CD14-positive monocyte (primary cell): ENCODE results near the gene WLS. TPM values are rescaled to one million over a fixed set of nuclear protein-coding genes. Genes with fewer than 3 reads are reported as not detected.

Experiments used
- DNase-seq, 3 donors: peaks; one replicate each; pipeline ENCODE4 v3.0.0-alpha.2; 2011 to 2022
- H2AFZ ChIP-seq: 2 replicates; pipeline ENCODE4 v1.6.0; 2012; ENCODE audit warnings: mild to moderate bottlenecking, low read depth, low read length, inconsistent platforms; ENCODE audit not compliant: insufficient read depth, poor library complexity, severe bottlenecking
- H3K27ac ChIP-seq, 2 donors: 1 replicate in 1 of 2; 2 replicates in 1 of 2; pipeline ENCODE4 v1.5.1; 2012 to 2013; ENCODE audit warnings: low read length in 2 of 2, control low read depth in 1 of 2, inconsistent platforms in 1 of 2, low read depth in 1 of 2, mild to moderate bottlenecking in 1 of 2
- H3K27me3 ChIP-seq, 2 donors: one replicate each; pipeline versions ENCODE4 v1.6.0 to v1.6.1; 2011 to 2013; ENCODE audit warnings: low read length in 2 of 2; ENCODE audit not compliant: control insufficient read depth in 2 of 2, insufficient read depth in 2 of 2
- H3K36me3 ChIP-seq, 2 donors: replicated peaks in 1 of 2; 1 replicate in 1 of 2; 2 replicates in 1 of 2; pipeline versions ENCODE4 v1.5.1 to v1.6.1; 2012 to 2013; ENCODE audit warnings: low read length in 2 of 2, control low read depth in 1 of 2, inconsistent platforms in 1 of 2, mild to moderate bottlenecking in 1 of 2; ENCODE audit not compliant: insufficient read depth in 2 of 2, control insufficient read depth in 1 of 2
- H3K4me1 ChIP-seq, 2 donors: 1 replicate in 1 of 2; 2 replicates in 1 of 2; pipeline versions ENCODE4 v1.5.1 to v1.6.1; 2012 to 2013; ENCODE audit warnings: low read length in 2 of 2, control low read depth in 1 of 2, inconsistent platforms in 1 of 2, mild to moderate bottlenecking in 1 of 2, moderate library complexity in 1 of 2; ENCODE audit not compliant: insufficient read depth in 2 of 2, control insufficient read depth in 1 of 2
- H3K4me2 ChIP-seq: replicated peaks from 2 replicates; pipeline ENCODE3; 2012; ENCODE audit warnings: low read length, moderate library complexity, mild to moderate bottlenecking; ENCODE audit not compliant: poor library complexity, severe bottlenecking; ENCODE audit errors: extremely low read depth
- H3K4me3 ChIP-seq, 3 experiments: fragments of 200-600 bp in 1 of 3; sonication (generic) in 1 of 3; replicated peaks in 1 of 3; 1 replicate in 2 of 3; 2 replicates in 1 of 3; pipeline ENCODE4 v1.5.1; 2011 to 2013; ENCODE audit warnings: low read length in 3 of 3, mild to moderate bottlenecking in 3 of 3, control low read depth in 2 of 3, low read depth in 2 of 3, inconsistent platforms in 1 of 3, moderate library complexity in 1 of 3
- H3K79me2 ChIP-seq: 2 replicates; pipeline ENCODE4 v1.6.0; 2012; ENCODE audit warnings: mild to moderate bottlenecking, control low read depth, inconsistent platforms, low read length, moderate library complexity; ENCODE audit not compliant: insufficient read depth
- H3K9ac ChIP-seq: 2 replicates; pipeline ENCODE4 v1.6.0; 2017; ENCODE audit warnings: low read length, mild to moderate bottlenecking; ENCODE audit not compliant: insufficient read depth, poor library complexity, severe bottlenecking
- H3K9me3 ChIP-seq, 2 donors: replicated peaks in 1 of 2; 1 replicate in 1 of 2; 2 replicates in 1 of 2; pipeline versions ENCODE4 v1.5.1 to v1.6.1; 2012 to 2013; ENCODE audit warnings: low read length in 2 of 2, control low read depth in 1 of 2; ENCODE audit not compliant: control insufficient read depth in 1 of 2, insufficient read depth in 1 of 2
- H4K20me1 ChIP-seq: 2 replicates; pipeline ENCODE4 v1.6.0; 2012; ENCODE audit warnings: mild to moderate bottlenecking, low read length, control low read depth, moderate library complexity; ENCODE audit not compliant: insufficient read depth
- H3K27ac Mint-ChIP-seq, 7 donors: one replicate each; pipeline ENCODE4 v1.8.0; 2020; ENCODE audit warnings: mild to moderate bottlenecking in 7 of 7, mixed read lengths in 7 of 7, moderate library complexity in 6 of 7, inconsistent platforms in 2 of 7
- H3K27me3 Mint-ChIP-seq, 3 donors: one replicate each; pipeline ENCODE4 v1.8.0; 2021 to 2022; ENCODE audit warnings: low read depth in 3 of 3, mild to moderate bottlenecking in 3 of 3, mixed read lengths in 3 of 3, moderate library complexity in 3 of 3, inconsistent platforms in 1 of 3
- H3K36me3 Mint-ChIP-seq, 2 donors: one replicate each; pipeline ENCODE4 v1.8.0; 2020; ENCODE audit warnings: mixed read lengths in 2 of 2, inconsistent platforms in 1 of 2, mild to moderate bottlenecking in 1 of 2
- H3K4me1 Mint-ChIP-seq: one replicate; pipeline ENCODE4 v1.8.0; 2020; ENCODE audit warnings: mild to moderate bottlenecking, mixed read lengths
- H3K4me3 Mint-ChIP-seq, 2 donors: one replicate each; pipeline ENCODE4 v1.8.0; 2020; ENCODE audit warnings: mild to moderate bottlenecking in 2 of 2, mixed read lengths in 2 of 2, moderate library complexity in 1 of 2
- H3K9me3 Mint-ChIP-seq, 7 donors: one replicate each; pipeline ENCODE4 v1.8.0; 2020 to 2022; ENCODE audit warnings: mixed read lengths in 7 of 7, mild to moderate bottlenecking in 6 of 7, moderate library complexity in 6 of 7, inconsistent platforms in 2 of 7
- WGBS: methylation state at CpG from one replicate; pipeline ENCODE4 v1.1.5; 2013; ENCODE audit warnings: missing lambda C conversion rate; ENCODE audit not compliant: insufficient coverage; 5-methylcytosine and 5-hydroxymethylcytosine counted together
- intact Hi-C, 2 donors: fragments of 100-400 bp; cut with micrococcal nuclease; formaldehyde crosslinking; loops; one replicate each; pipeline versions ENCODE4 v1.15.0 to v1.15.1; 2023
- polyA plus RNA-seq, 3 donors: library from polyadenylated mRNA; depleted of rRNA in 1 of 3; unstranded in 2 of 3; stranded (reverse) in 1 of 3; fragments of 300-500 nt in 2 of 3; fragments of >200 nt in 1 of 3; fragmentation: Illumina TruSeq in 2 of 3; gene quantifications; 1 replicate in 2 of 3; 2 replicates in 1 of 3; pipeline ENCODE4 v1.2.3, GENCODE V29; 2012 to 2021
- TF ChIP-seq, protein P1 (sequence below): fragments of 200-600 bp; IDR thresholded peaks from one replicate; pipeline ENCODE4 v1.8.0; 2022; ENCODE audit warnings: antibody characterized with exemption, mild to moderate bottlenecking

WLS gene
- polyA plus RNA-seq, 3 donors, result 29.8 to 46.3 (median 34.6) TPM

DNA sequence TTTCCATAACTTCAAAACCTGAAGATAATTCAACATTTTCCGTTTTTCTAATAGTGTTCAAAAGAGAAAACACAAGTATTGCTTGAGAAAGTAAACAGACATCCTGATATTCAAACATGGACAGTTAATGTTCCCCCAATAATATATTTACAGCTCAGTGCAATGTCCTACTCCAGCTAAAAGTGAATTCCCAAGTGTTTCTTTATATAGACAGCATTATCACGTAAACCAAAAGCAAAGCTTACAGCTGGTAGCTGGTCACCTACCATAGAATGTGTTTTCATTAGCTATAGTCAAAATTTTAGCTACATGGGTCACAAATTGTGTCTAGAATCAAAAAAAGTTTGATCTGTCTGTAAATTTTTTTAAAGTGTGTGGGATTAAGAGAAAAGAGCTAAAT, 34.9 kb downstream of the WLS start:
- Histone ChIP-seq H3K9me3 (no peaks in the 10 kb centered on the region), H2AFZ (no peak overlapping the region), H3K79me2 (no peaks in the 10 kb centered on the region), H3K4me3 (no peak overlapping the region), H3K27ac (no peak overlapping the region), H3K4me1 (no peaks in the 10 kb centered on the region), H3K27me3 (no peaks in the 10 kb centered on the region), H3K4me2 (no peak overlapping the region), H3K36me3 (peaks cover 0 to 12% of the 10 kb centered on the region in 2 donors), H4K20me1 (peaks cover 33% of the 10 kb centered on the region), H3K9ac (no peak overlapping the region)
- WGBS, result no CpG with 5 or more reads among the region's 2 CpGs
- intact Hi-C loops, result no loop called here
- no peak for DNase-seq
- H3K4me1 Mint-ChIP-seq, result no peaks in the 10 kb centered on the region
- H3K27me3 Mint-ChIP-seq, result peaks cover 2 to 3% (median 2%) of the 10 kb centered on the region in 3 donors
- TF ChIP-seq, protein P1, sequence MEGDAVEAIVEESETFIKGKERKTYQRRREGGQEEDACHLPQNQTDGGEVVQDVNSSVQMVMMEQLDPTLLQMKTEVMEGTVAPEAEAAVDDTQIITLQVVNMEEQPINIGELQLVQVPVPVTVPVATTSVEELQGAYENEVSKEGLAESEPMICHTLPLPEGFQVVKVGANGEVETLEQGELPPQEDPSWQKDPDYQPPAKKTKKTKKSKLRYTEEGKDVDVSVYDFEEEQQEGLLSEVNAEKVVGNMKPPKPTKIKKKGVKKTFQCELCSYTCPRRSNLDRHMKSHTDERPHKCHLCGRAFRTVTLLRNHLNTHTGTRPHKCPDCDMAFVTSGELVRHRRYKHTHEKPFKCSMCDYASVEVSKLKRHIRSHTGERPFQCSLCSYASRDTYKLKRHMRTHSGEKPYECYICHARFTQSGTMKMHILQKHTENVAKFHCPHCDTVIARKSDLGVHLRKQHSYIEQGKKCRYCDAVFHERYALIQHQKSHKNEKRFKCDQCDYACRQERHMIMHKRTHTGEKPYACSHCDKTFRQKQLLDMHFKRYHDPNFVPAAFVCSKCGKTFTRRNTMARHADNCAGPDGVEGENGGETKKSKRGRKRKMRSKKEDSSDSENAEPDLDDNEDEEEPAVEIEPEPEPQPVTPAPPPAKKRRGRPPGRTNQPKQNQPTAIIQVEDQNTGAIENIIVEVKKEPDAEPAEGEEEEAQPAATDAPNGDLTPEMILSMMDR, result no peak
- H3K27ac Mint-ChIP-seq, result no peak overlapping the region
- peaks cover 15 to 20% of the 10 kb centered on the region in 2 donors for H3K36me3 Mint-ChIP-seq
- no peaks in the 10 kb centered on the region for H3K9me3 Mint-ChIP-seq
- H3K4me3 Mint-ChIP-seq, result no peak overlapping the region

DNA sequence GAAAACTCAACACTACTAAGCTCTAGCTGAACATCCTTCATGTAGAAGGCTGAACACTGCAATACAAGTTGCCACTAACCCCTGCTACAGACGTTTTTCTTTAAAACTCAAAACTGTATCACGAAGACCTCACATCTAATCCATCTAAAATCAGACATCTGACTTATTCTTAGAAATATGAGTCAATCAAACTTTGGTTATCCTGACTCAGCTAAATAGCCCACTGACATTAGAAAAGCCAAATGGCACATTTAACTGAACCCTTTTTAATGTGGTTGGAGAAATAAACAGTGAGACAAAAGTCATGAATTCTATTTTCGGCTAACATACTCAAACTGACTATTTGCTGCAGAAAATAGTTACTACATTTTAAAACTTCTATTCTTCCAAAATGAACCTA, 35.6 kb downstream of the WLS start:
- no peak overlapping the region for H3K9ac ChIP-seq
- peaks cover 7 to 20% of the 10 kb centered on the region in 2 donors for H3K36me3 ChIP-seq
- Mint-ChIP-seq H3K4me3 (no peak overlapping the region), H3K27me3 (peaks cover 0 to 2% (median 2%) of the 10 kb centered on the region in 3 donors), H3K4me1 (no peaks in the 10 kb centered on the region), H3K9me3 (no peaks in the 10 kb centered on the region), H3K36me3 (peaks cover 22 to 24% of the 10 kb centered on the region in 2 donors), H3K27ac (no peak overlapping the region)
- H3K4me3 ChIP-seq, result no peak overlapping the region
- H3K27ac ChIP-seq, result no peak overlapping the region
- TF ChIP-seq, protein P1, result no peak
- DNase-seq, result no peak
- H3K27me3 ChIP-seq, result no peaks in the 10 kb centered on the region
- H3K9me3 ChIP-seq, result no peaks in the 10 kb centered on the region
- 97% methylated on average over 3 of the region's 3 CpGs for WGBS
- no peak overlapping the region for H3K4me2 ChIP-seq
- peaks cover 28% of the 10 kb centered on the region for H4K20me1 ChIP-seq
- intact Hi-C loops, result no loop called here
- H3K4me1 ChIP-seq, result no peaks in the 10 kb centered on the region
- H3K79me2 ChIP-seq, result no peaks in the 10 kb centered on the region
- H2AFZ ChIP-seq, result no peak overlapping the region
